OCI-LY3 (cell line): Measurements from ENCODE around the gene UMPS.
"Not testable (repeated sequence)": the region's sequence is repeated elsewhere in the genome, so short reads cannot be mapped to it uniquely, and the experiment has no call there.

Source experiments
- H2AFZ ChIP-seq: fragments of 200-600, 300-600 bp; shearing (Covaris generic); 2 replicates; pipeline ENCODE4 v1.6.0; 2014; ENCODE audit warnings: antibody characterized with exemption, low read depth, low read length
- H3K27ac ChIP-seq: fragments of 200-600, 300-600 bp; sonication (generic); 2 replicates; pipeline ENCODE4 v1.5.1; 2014; ENCODE audit warnings: mild to moderate bottlenecking, low read length, moderate library complexity, mixed read lengths
- H3K27me3 ChIP-seq: fragments of 200-600, 300-600 bp; sonication (generic); 2 replicates; pipeline ENCODE4 v1.6.1; 2014; ENCODE audit warnings: low read depth, low read length, mixed read lengths
- H3K36me3 ChIP-seq: fragments of 200-600, 300-600 bp; sonication (generic); replicated peaks from 2 replicates; pipeline ENCODE3; 2014; ENCODE audit warnings: low read depth, low read length, mixed read lengths
- H3K4me1 ChIP-seq: fragments of 300-600, 200-600 bp; sonication (generic); 2 replicates; pipeline ENCODE4 v1.6.1; 2014; ENCODE audit warnings: low read length, mixed read lengths
- H3K4me2 ChIP-seq: fragments of 200-600, 300-600 bp; sonication (generic); 2 replicates; pipeline ENCODE4 v1.6.1; 2014; ENCODE audit warnings: low read length, mixed read lengths
- H3K4me3 ChIP-seq: fragments of 300-600, 200-600 bp; sonication (generic); 2 replicates; pipeline ENCODE4 v1.5.1; 2014; ENCODE audit warnings: antibody characterized with exemption, mild to moderate bottlenecking, low read length, moderate library complexity
- H3K79me2 ChIP-seq: fragments of 300-600, 200-600 bp; shearing (Covaris generic); 2 replicates; pipeline ENCODE4 v1.6.1; 2014; ENCODE audit warnings: mild to moderate bottlenecking, low read length, mixed read lengths
- H3K9ac ChIP-seq: fragments of 300-600, 200-600 bp; shearing (Covaris generic); 2 replicates; pipeline ENCODE4 v1.6.0; 2014; ENCODE audit warnings: mild to moderate bottlenecking, low read length, moderate library complexity
- H3K9me3 ChIP-seq: fragments of 200-600, 300-600 bp; shearing (Covaris generic); 2 replicates; pipeline ENCODE4 v1.6.1; 2014; ENCODE audit warnings: low read length, mixed read lengths; ENCODE audit not compliant: insufficient read depth
- H4K20me1 ChIP-seq: fragments of 200-600, 300-600 bp; sonication (generic); 2 replicates; pipeline ENCODE4 v1.6.1; 2016; ENCODE audit warnings: low read length, mixed read lengths; ENCODE audit not compliant: insufficient read depth
- EZH2phosphoT487 ChIP-seq: fragments of 200-600 bp; shearing (Covaris generic); IDR thresholded peaks from 2 replicates; pipeline ENCODE4 v1.6.1; 2018; ENCODE audit warnings: antibody characterized with exemption, mixed run types, low read depth
- TF ChIP-seq, protein P1 (sequence below): fragments of 200-600, 300-600 bp; sonication (generic); IDR thresholded peaks from 2 replicates; pipeline ENCODE4 v1.5.1; 2014; ENCODE audit warnings: antibody characterized with exemption, low read length, low read depth

UMPS gene

DNA sequence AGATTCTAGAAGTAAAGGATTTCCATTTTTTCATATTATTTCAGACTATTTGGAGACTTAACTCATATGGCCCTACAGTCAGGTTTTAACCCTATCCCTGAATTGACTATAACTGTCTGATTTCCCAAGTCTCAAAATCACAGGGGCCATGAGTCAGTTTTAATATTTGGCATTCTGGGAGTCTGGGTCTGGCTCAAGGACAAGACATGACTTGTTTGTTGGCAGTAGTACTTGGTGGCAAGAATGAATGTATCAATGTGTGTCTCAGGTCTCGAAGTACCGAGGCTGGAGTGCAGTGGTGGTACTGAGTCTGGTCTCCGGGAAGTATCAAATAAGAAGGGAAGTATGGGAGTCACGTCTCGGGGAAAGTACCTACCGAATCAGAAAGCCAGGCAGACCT, 10.8 kb downstream of the UMPS start:
- Histone ChIP-seq H3K4me1 (no peaks in the 10 kb centered on the region), H3K36me3 (peaks cover 64% of the 10 kb centered on the region), H3K9me3 (no peaks in the 10 kb centered on the region), H3K27ac (no peak overlapping the region), H4K20me1 (no peaks in the 10 kb centered on the region), H3K4me3 (no peak overlapping the region), H2AFZ (no peak overlapping the region), H3K79me2 (peaks cover 32% of the 10 kb centered on the region), H3K4me2 (no peak overlapping the region), H3K9ac (no peak overlapping the region), H3K27me3 (no peaks in the 10 kb centered on the region)
- TF ChIP-seq EZH2phosphoT487, result no peak
- TF ChIP-seq, protein P1, sequence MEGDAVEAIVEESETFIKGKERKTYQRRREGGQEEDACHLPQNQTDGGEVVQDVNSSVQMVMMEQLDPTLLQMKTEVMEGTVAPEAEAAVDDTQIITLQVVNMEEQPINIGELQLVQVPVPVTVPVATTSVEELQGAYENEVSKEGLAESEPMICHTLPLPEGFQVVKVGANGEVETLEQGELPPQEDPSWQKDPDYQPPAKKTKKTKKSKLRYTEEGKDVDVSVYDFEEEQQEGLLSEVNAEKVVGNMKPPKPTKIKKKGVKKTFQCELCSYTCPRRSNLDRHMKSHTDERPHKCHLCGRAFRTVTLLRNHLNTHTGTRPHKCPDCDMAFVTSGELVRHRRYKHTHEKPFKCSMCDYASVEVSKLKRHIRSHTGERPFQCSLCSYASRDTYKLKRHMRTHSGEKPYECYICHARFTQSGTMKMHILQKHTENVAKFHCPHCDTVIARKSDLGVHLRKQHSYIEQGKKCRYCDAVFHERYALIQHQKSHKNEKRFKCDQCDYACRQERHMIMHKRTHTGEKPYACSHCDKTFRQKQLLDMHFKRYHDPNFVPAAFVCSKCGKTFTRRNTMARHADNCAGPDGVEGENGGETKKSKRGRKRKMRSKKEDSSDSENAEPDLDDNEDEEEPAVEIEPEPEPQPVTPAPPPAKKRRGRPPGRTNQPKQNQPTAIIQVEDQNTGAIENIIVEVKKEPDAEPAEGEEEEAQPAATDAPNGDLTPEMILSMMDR, result no peak

DNA sequence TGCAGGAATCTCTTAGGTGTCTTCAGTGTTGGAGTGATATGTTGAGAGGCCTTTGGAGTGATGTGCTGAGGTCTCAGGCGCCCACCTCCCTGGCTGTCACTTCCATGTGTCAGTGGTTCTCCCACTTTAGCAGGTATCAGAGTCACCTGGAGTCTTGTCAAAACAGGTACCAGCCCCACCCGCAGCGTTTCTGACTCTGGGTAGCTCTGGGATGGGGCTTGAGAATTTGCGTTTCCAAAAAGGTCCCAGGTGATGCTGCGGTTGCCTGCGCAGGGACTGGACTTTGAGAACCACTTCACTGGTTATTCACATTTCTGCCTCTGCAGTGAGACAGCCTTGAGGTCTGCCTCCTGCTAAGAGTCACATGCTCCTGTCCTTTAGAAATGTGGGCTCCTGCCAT, 15.5 kb downstream of the UMPS start:
- H3K27me3 ChIP-seq, result no peaks in the 10 kb centered on the region
- no peak overlapping the region for H2AFZ ChIP-seq
- no peak overlapping the region for H3K4me2 ChIP-seq
- H3K79me2 ChIP-seq, result no peaks in the 10 kb centered on the region
- H4K20me1 ChIP-seq, result no peaks in the 10 kb centered on the region
- H3K4me1 ChIP-seq, result no peaks in the 10 kb centered on the region
- TF ChIP-seq EZH2phosphoT487, result no peak
- TF ChIP-seq, protein P1, result no peak
- no peak overlapping the region for H3K27ac ChIP-seq
- H3K9me3 ChIP-seq, result no peaks in the 10 kb centered on the region
- H3K36me3 ChIP-seq, result peaks cover 61% of the 10 kb centered on the region
- no peak overlapping the region for H3K9ac ChIP-seq
- no peak overlapping the region for H3K4me3 ChIP-seq

DNA sequence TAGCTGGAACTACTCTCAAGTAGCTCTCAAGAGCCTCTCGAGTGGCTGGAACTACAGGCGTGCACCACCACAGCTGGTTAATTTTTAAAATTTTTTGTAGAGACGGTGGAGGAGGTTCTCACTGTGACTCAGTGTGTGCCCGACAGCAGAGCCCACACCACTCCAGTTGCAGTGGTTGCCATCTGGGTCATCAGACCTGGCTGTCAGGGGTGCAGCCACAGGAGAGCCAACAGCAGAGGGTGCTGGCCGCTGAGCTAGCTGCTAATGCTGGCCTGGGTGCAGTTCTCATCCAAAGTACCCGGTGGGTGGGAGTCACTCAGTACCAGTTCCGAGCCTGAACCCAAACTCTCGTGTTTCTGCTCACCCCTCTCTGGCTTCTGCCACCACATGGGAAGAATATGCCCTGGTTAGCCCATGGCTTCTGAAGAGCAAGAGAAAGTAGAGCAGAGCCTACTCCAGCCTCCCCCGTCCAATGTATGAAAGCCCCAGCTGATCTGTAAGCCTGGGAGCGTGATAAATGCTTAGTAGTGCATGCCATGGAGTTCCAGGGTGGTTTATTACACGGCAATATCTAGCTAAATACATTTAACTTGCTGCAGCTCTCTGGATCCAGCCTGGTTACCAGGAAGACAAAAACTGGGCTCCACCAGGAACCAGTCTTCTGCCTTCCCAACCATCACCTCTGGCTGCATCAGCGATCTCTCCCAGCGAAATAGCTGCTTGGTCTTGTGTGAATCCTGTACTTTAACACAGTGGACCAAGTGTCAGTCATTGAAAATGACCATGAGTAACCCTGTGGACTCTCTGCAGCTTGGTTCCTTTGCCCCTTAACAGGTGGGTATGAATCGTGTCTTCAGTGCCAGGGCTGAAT, 17.1 kb downstream of the UMPS start:
- no peaks in the 10 kb centered on the region for H3K27me3 ChIP-seq
- H3K4me3 ChIP-seq, result no peak overlapping the region
- no peak overlapping the region for H3K9ac ChIP-seq
- no peaks in the 10 kb centered on the region for H4K20me1 ChIP-seq
- TF ChIP-seq EZH2phosphoT487, result no peak
- TF ChIP-seq, protein P1, result no peak
- no peaks in the 10 kb centered on the region for H3K4me1 ChIP-seq
- H3K79me2 ChIP-seq, result no peaks in the 10 kb centered on the region
- peaks cover 48% of the 10 kb centered on the region for H3K36me3 ChIP-seq
- H2AFZ ChIP-seq, result no peak overlapping the region
- no peaks in the 10 kb centered on the region for H3K9me3 ChIP-seq
- H3K27ac ChIP-seq, result no peak overlapping the region
- no peak overlapping the region for H3K4me2 ChIP-seq

DNA sequence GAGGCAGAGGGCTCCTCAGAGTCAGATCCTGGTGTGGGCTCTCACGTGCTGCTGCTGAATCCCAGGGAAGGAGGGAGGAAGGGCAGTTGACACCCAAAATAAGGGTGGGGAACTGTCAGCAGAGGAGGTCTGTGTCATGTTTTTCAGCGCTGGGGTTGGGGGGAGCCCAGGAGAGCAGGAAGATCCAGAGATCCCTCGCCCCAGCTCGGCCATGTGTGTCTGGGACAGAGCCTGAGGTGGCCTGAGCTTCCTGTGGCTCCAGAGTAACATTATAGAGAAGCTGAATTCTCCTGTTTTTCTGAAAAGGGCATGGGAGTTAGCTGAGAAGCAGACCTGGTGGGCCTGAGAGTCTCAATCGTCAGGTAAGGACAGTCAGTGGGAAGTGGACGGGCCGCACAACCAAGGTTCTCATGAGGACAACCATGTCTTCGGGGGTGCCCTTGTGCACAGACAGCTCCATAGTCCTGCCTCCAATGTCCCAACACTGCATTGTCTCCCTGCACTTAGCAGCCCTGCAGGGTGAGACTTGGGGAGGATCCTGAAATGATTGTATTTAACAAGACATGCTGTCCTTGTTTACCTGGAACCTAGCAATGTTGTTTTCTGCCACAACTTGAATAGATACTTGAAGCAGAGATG, 18.4 kb downstream of the UMPS start:
- TF ChIP-seq, protein P1, result no peak
- no peak for TF ChIP-seq EZH2phosphoT487
- Histone ChIP-seq H3K9ac (no peak overlapping the region), H3K27me3 (no peaks in the 10 kb centered on the region), H3K79me2 (no peaks in the 10 kb centered on the region), H3K4me1 (no peaks in the 10 kb centered on the region), H3K4me3 (no peak overlapping the region), H2AFZ (no peak overlapping the region), H3K4me2 (no peak overlapping the region), H4K20me1 (no peaks in the 10 kb centered on the region), H3K36me3 (peaks cover 44% of the 10 kb centered on the region), H3K9me3 (no peaks in the 10 kb centered on the region), H3K27ac (no peak overlapping the region)

DNA sequence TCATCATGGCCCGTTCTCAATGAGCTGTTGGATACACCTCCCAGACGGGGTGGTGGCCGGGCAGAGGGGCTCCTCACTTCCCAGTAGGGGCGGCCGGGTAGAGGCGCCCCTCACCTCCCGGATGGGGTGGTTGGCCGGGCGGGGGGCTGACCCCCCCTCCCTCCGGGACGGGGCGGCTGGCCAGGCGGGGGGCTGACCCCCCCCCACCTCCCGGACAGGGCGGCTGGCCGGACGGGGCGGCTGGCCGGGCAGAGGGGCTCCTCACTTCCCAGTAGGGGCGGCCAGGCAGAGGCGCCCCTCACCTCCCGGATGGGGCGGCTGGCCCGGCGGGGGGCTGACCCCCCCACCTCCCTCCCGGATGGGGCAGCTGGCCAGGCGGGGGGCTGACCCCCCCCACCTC, 19.6 kb downstream of the UMPS start:
- H2AFZ ChIP-seq, H3K9ac ChIP-seq, H3K9me3 ChIP-seq, H3K27ac ChIP-seq, H3K4me1 ChIP-seq, H3K79me2 ChIP-seq, H4K20me1 ChIP-seq, H3K4me3 ChIP-seq, H3K4me2 ChIP-seq, H3K27me3 ChIP-seq: not testable (repeated sequence)
- H3K36me3 ChIP-seq, result peaks cover 34% of the 10 kb centered on the region
